HG02852 (cell line): Measurements from ENCODE around the gene ADAMTSL1.

Source experiments
- ATAC-seq: cut with Tn5 transposase; IDR thresholded peaks from one replicate; pipeline ENCODE4 v1.9.1; 2021; ENCODE audit warnings: mild to moderate bottlenecking, moderate library complexity; ENCODE audit not compliant: unreplicated experiment

ADAMTSL1 gene

GRCh38 chr9:18604767-18605730 is 131.1 kb downstream of the ADAMTSL1 start:
- no peak for ATAC-seq

GRCh38 chr9:18605766-18606180 is 131.8 kb downstream of the ADAMTSL1 start:
- no peak for ATAC-seq

GRCh38 chr9:18606281-18606680 is 132.3 kb downstream of the ADAMTSL1 start:
- ATAC-seq, result no peak

DNA sequence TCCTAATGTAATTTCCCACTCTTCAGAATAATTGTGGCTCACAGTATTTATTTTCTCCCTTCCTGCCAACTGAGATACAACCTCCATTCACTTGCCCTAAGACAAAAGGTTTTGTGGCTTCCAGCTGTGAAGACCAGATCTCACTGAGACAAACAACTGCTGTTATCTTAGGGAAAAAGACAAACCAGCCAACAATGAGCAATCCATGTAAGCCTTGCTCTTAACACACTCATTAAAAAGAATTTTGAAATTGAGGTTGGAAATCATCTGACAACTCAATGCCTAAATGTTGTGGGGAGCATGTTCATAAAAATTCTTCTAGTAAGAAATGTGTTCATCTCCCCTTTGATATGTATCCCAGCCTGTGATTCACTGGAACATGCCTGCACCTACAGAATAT is 132.9 kb downstream of the ADAMTSL1 start:
- no peak for ATAC-seq

DNA sequence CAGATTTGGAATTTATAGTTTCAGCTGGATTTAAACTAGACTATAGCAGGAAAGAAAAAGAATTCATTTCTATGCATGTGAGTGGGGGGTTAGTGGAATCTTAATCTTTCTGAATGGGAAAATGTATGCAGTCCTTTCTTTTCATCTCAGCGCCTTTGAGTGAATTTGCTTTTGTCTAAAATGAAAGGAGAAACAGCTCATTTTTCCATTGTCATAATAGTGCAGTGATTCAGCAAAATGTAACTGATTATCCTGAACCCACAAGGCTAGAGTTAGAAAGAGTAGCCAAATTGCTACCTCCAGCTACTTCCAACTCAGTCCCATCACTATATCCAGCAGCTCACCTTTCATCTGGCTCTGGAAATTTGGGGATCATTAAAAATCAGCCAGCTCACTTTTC is 134.4 kb downstream of the ADAMTSL1 start:
- ATAC-seq, result no peak

GRCh38 chr9:18610956-18611355 is 137.0 kb downstream of the ADAMTSL1 start:
- no peak for ATAC-seq

- no peak for ATAC-seq
Measured at GRCh38 chr9:18611971-18612370, 138.0 kb downstream of the ADAMTSL1 start.

- no peak for ATAC-seq
Measured at GRCh38 chr9:18614116-18614515, 140.2 kb downstream of the ADAMTSL1 start.

DNA sequence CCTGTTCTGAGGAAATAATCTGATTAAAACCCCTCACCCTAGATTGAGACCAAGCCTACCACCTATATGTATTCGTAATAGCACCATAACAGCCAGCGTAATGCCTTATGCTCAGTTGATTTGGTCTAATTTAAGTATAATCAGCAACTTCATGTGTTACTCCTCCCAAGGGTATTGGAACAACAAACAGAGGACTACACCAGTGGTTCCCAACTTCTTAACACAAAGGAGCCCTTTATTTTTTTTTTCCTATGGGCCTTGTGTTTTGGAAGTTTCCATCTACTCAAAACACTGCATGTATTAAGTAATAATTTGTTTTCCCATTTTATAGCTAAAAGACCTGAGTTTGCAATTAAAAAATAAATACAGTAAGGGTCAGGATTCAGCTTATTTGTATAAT is 140.7 kb downstream of the ADAMTSL1 start:
- ATAC-seq, result no peak

DNA sequence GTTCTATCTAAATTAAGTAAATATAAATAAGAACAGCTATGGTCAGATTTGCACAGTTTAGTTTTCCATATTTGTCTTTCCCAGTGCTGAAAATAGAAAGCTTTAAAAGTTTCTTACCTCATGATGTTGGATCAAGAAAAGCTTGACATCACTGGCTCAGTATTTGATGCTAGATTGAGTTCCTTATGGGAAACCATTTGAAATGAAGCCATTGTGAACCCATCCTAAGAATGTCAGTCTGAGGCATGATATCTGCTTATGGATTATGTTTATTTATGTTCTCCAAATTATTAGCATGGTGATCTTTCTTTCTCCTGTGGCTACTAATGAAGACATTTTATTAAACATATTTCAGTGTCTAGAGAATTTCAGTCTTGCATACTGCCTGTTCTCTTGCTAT is 143.0 kb downstream of the ADAMTSL1 start:
- no peak for ATAC-seq

DNA sequence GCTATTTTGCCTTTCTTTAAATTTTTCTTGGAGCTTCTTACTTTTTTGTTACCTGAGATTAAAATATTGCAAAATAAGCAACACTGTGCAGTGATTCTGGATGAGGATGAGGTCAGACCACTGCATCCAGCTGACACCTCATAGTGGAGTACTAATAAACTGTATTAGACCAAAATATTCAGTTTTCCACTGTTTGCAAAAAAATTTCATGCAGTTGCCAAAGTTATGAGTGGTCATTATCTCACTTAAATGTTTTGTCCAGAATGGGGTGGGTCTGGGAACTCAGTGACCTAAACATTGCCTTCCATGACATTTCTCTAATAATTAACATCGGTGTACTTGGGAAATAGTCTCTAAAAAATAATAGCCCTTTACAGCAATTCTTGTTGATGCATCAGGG is 143.8 kb downstream of the ADAMTSL1 start:
- ATAC-seq, result no peak

DNA sequence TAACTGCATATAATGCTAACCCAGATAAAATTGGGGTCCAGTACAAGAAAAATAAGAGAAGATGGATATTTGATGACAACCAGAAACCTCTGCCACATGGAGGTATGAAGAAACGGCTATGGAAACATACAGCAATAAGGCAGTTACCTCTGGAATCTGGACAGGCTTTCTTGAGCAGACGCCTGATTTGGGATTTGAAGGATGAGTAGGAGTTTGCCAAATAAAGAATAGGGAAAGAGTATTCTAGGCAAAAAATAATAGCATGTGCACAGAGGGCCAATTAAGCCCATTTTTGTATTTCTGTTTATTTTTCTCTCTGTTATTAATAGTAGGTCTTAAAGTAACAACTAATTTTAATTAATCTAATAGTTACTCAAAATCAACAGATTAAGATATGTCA is 144.9 kb downstream of the ADAMTSL1 start:
- no peak for ATAC-seq

DNA sequence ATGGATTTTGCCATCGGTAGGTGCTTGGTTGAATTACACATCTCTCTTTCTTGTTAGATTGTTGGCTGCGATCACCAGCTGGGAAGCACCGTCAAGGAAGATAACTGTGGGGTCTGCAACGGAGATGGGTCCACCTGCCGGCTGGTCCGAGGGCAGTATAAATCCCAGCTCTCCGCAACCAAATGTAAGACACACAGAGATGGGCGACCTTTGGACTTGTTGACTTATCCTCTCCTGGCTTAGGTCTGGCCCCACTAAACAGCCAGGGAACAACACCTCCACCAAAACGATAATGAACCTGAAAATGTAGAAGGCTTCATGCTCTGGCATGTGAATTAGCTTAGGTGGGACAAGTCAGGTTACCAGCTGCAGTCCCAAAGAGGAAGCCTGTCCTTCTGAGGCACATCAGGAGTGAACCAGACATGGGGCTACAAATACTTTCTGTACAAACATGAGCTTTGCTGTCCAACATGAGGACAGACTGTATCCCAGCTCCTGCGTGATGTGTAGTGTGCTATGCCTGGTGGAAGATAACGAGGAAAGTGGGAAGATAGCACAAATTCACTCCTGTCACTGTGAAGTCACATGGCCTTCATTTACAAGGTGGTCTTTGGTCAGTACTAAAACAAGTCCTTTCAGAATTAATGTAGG is 148.4 kb downstream of the ADAMTSL1 start:
- ATAC-seq, result no peak

DNA sequence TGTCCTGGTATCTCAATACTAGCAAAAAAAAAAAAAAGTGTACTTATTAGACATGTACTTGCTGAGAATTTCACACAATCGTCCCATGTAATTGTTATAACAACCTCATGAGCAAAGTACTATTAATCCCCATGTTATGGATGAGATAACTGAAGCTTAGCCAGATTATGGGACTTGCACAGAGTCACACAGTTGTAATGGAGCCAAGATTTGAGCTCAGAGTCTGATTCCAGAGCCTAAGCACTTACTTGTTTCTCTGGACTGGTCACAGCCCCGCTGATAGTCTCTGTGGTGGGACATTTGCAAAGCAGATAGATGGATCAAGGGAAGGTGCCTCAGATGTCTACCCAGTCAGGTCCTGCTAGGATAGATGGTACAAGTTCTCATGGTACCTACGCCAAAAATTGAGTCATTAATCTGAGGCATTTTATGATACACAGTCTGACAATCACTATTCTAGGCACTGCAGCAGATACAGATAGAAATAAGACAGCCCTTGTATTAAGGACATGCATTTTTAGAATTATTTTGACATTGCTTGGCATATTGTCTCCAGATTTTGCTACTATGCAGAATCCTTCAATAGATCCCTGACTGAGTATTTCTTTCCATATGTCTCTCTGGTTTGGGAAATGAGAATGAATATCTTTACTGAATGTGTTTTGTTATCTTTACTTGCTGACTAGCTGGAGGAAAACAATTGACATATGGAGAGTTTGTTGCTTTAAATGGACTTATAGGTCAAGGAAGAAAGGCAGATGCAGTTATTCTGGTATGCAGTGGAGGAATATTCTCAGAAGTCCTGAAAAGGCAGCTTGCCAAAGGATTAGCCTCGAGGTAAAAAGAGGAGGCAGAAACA is 149.5 kb downstream of the ADAMTSL1 start:
- ATAC-seq, result no peak

GRCh38 chr9:18626046-18626698 is 152.2 kb downstream of the ADAMTSL1 start:
- no peak for ATAC-seq

GRCh38 chr9:18629136-18629535 is 155.2 kb downstream of the ADAMTSL1 start:
- no peak for ATAC-seq

DNA sequence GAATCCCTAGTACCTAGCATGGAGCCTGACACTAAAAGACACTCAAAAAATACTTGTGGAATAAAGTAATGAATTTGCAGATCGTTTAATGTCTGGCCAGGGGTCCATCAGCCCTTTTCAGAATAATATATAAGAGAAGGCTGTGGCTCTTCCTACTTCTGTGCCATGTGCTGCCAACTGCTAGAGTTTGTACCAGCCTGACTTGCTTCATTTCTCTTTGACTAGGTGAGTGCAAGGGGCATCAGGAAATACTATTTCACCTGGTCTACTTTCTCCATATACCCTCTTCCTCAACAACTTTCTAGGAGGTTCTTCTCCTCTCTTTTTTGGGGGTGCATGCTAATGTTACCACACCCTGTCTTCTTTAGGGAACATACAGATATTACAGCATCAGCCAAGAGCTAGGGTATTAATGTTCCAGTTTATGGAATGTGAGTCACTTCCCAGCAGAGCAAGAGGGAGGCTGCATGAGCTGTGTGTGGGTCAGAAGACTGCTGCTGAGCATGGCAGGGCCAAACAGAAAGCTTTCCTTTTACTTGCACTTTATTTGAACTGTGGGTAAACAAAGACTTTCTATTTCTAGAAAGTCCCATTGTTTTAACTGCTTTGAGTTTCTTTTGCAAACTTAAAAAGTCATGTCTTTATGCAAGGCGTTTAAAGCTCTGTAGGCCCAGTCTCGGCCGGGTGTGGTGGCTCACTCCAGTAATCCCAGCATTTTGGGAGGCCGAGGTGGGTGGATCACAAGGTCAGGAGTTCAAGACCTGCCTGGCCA is 158.9 kb downstream of the ADAMTSL1 start:
- ATAC-seq, result no peak

DNA sequence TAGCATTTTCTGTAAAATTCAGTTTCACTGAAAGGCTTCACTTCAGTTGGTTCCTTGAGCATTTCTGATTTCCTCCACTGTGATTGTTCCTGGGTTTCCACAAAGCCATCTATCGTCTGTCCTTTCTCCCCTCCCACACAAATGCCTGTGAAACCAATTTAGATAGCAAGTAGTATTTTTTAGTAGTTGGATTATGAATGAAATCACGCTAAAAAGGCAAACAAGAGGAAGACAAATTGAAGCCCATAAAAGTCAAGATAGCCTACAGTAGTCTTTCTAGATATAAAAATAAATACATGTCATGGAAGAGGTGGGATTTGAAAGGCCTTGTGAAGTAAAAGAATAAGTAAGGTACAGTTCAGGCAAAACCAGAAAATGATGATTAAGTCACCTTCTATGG is 162.8 kb downstream of the ADAMTSL1 start:
- ATAC-seq, result no peak

DNA sequence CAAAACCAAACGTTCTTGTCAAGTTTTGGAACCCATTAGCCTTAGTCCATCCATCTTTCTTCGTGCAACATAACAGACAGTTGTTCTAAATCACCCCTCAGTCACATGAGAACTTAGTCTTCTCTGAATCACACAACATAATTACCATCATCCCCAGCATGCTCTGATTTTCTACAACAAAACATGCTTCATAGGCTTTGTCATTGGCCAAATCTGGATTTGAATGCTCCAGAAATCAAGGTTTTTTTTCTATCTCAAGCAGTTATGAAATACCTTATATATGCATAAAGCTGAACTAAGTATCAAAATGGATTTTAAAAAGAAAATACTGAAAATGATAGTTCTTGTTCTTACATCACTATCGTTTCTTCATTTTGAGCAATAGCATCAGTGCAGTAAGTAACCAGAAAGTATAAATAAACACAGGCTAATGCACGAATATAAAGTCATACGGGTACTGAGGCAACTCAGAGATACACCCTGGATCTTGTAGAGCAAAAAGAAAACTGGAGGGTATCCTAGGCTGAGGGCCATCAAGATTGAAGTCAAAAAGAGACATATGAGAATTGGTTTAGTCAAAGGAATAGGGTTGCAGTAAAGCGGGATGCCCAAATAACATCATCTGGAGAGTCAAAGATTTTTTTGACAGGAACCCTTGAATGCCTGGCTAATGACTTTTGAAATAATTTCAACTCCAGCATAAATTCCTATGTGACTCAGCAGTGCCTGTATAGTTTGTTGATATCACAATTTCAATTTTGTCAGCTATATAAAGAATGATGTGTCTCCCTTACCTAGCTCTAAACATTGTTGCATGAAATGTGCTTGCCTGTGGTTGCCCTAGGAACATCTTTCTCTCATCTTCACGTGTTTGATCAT is 164.7 kb downstream of the ADAMTSL1 start:
- ATAC-seq, result no peak
